22Rv1 (cell line): ENCODE measurements around the gene ACTL7B.

Experiments used
- ZFX ChIP-seq: fragments of 450-650 bp; IDR thresholded peaks from 2 replicates; pipeline ENCODE4 v1.6.1; 2017; ENCODE audit warnings: antibody characterized with exemption, borderline replicate concordance
- TF ChIP-seq, protein P1 (sequence below): fragments of 450-650 bp; IDR thresholded peaks from 2 replicates; pipeline ENCODE4 v1.5.1; 2017; ENCODE audit warnings: mild to moderate bottlenecking

DNA sequence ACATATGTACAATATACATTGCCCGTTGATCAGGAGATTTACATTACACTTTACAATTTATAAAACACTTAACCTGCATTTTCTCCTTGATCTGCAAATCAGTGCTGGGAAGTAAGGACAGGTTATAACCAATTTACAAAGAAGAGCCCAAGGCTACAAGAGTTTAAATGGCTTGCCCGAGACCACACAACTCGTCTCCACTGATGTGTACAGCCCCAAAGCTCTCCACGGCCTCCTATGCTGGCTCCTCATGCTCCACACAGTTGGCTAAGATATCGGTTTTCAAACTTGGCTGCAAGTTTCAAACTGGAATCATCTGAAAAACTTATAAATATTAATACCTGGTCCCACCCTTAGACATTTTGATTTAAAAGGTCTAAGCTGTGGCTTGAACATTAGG, 10.3 kb downstream of the ACTL7B start:
- TF ChIP-seq, protein P1, sequence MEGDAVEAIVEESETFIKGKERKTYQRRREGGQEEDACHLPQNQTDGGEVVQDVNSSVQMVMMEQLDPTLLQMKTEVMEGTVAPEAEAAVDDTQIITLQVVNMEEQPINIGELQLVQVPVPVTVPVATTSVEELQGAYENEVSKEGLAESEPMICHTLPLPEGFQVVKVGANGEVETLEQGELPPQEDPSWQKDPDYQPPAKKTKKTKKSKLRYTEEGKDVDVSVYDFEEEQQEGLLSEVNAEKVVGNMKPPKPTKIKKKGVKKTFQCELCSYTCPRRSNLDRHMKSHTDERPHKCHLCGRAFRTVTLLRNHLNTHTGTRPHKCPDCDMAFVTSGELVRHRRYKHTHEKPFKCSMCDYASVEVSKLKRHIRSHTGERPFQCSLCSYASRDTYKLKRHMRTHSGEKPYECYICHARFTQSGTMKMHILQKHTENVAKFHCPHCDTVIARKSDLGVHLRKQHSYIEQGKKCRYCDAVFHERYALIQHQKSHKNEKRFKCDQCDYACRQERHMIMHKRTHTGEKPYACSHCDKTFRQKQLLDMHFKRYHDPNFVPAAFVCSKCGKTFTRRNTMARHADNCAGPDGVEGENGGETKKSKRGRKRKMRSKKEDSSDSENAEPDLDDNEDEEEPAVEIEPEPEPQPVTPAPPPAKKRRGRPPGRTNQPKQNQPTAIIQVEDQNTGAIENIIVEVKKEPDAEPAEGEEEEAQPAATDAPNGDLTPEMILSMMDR: no peak
- TF ChIP-seq ZFX: no peak
